ENCODE data around the gene CNRIP1. TPM values are rescaled to one million over a fixed set of nuclear protein-coding genes. Genes with fewer than 3 reads are reported as not detected.
"Not testable (repeated sequence)": the region's sequence is repeated elsewhere in the genome, so short reads cannot be mapped to it uniquely, and the experiment has no call there.

The CNRIP1 gene
- total RNA-seq (2014; rRNA removed), result 31.6 and 36.4 TPM in 2 replicates
- 27.7 TPM for polyA plus RNA-seq (2012)

- DNase-seq (ENCODE audit: low read depth), result peak; percentile 77
Observed at GRCh38 chr2:68319398-68320117, at the start of gene CNRIP1. CNRIP1 (minus strand) TSS chr2:68319949; CDS start chr2:68319400, 549 bp downstream.

- DNase-seq (ENCODE audit: low read depth), result no peak
Observed at GRCh38 chr2:68369337-68369734, 49.6 kb upstream of the CNRIP1 start.

- peak; percentile 75 for DNase-seq (ENCODE audit: low read depth)
Observed at GRCh38 chr2:68368654-68369336, 49.0 kb upstream of the CNRIP1 start.

GRCh38 chr2:68367953-68368653 is 48.4 kb upstream of the CNRIP1 start:
- no peak for DNase-seq (ENCODE audit: low read depth)

- DNase-seq (ENCODE audit: low read depth), result no peak
Observed at GRCh38 chr2:68366083-68366560, 46.4 kb upstream of the CNRIP1 start.

- DNase-seq (ENCODE audit: low read depth), result no peak
Observed at GRCh38 chr2:68365087-68365486, 45.3 kb upstream of the CNRIP1 start, which contains the start of gene PLEK. PLEK (plus strand) TSS chr2:68365282; CDS start chr2:68365352, 70 bp downstream.

GRCh38 chr2:68363721-68364120 is 44.0 kb upstream of the CNRIP1 start:
- DNase-seq (ENCODE audit: low read depth), result no peak

DNA sequence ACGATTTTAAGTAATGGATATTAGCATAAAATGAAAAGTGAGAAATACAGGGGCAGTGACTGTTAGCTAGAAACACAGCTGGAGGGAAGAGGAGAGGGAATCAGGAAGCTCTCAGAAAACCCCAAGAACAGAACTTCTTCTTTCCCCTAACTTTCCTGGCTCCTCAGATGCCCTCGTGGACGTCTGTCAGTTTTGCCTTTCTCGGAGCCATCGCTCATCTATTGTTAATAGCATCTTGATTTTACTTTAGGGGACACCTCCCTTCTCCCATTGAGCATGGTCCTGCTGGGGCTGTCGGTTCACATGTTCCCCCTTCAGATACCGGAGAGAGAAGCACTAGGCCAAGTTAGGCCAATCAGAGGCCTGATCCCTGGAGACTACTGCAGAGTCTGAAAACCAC is 43.0 kb upstream of the CNRIP1 start:
- no peak for DNase-seq (ENCODE audit: low read depth)

DNA sequence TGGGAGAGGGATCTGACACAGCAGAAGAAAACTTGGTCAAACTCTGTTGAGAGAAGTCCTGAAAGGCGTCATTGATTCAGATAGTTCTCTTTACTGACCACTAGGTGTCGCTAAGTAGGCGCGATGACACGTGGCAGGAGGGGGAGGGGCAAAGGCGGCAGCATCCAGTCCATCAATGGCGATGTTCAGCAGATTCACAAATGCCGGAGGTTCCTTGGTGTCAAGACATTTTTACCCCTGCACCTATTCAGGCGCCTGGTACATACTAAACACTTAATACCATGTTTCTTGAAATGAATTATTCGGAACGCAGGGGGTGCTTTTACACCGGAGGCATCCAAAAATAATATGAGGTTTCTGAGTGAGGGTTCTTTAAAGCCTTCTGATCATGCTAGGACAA is 42.3 kb upstream of the CNRIP1 start:
- DNase-seq (ENCODE audit: low read depth), result peak; percentile 59

GRCh38 chr2:68359889-68360288 is 40.1 kb upstream of the CNRIP1 start:
- no peak for DNase-seq (ENCODE audit: low read depth)

- DNase-seq (ENCODE audit: low read depth), result peak; percentile 69
Observed at GRCh38 chr2:68357605-68358337, 38.0 kb upstream of the CNRIP1 start.

- no peak for DNase-seq (ENCODE audit: low read depth)
Observed at GRCh38 chr2:68356599-68357239, 37.0 kb upstream of the CNRIP1 start.

- DNase-seq (ENCODE audit: low read depth), result peak; percentile 16
Observed at GRCh38 chr2:68352651-68353391, 33.1 kb upstream of the CNRIP1 start.

- no peak for DNase-seq (ENCODE audit: low read depth)
Observed at GRCh38 chr2:68351997-68352396, 32.2 kb upstream of the CNRIP1 start.

- not testable (repeated sequence) for DNase-seq (ENCODE audit: low read depth)
Observed at GRCh38 chr2:68349091-68349490, 29.3 kb upstream of the CNRIP1 start.

DNA sequence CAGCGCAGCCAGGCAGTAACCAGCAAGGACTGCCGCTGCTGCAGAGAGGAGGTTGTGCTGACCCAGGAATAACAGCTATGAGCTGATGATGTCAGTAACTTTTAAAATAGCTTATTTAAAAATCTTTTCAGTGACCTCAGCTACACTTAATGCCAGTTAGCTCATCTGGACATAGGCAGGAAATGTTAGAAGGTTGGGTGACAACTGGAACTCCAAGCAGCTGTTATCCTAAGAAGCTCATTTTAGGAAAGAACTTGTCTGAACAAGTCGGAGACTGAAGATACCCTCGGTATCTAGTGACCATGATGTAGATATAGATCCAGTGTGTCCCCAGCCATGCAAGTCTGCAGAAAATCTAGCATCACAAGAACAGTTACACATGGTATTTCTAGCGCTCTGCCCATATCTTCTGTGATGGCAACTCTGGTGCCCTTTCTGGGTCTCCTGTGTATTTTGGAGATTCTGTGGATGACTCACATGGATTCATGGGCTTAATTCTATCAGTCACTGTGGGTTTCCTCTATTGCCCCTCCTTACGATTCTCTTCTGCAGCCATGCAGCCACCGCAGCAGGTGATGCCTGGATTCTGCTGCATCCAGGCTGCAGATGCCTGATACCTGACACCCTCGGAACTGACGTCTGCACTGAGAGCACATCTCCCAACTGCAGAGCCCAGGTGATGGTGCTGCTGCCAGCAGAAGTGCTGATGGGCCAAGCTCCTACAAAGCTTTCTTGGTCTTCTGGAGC is 25.6 kb upstream of the CNRIP1 start:
- DNase-seq (ENCODE audit: low read depth), result peak; percentile 73

GRCh38 chr2:68344031-68344430 is 24.3 kb upstream of the CNRIP1 start:
- DNase-seq (ENCODE audit: low read depth), result no peak

GRCh38 chr2:68342470-68342869 is 22.7 kb upstream of the CNRIP1 start:
- no peak for DNase-seq (ENCODE audit: low read depth)

DNA sequence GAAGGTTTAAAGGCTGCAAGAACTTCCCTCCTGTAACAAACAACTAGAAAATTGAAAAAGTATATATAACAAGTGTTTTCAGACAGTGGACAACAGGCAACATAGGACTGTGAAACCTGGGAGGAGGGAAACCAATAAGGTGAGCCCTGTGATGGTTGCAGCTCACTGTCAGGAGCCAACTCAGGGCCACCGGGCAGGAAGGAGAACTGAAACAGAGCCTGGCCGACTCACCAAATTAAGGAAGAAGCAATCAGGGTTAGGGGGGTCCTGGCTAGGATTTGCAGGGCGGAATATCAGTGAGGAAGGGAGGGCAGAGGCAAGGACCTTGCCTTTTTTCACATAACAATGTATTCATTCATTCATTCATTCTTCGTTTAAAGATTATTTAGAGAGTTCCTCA is 21.8 kb upstream of the CNRIP1 start:
- no peak for DNase-seq (ENCODE audit: low read depth)

DNA sequence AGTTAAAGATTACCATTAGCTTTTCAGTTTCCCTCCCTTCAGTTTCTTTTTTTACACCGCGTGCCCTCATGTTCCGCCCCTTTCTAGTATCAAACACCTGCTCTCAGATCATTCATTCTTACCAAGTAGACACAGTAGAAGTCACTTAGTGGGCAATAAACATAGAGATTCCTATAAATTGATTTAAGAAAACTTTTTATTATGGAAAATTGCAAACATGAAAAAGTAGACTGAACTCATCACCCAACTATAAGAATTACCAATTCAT is 21.2 kb upstream of the CNRIP1 start:
- no peak for DNase-seq (ENCODE audit: low read depth)

All from LHCN-M2 (cell line).